H1 (cell line): ENCODE measurements around the gene SMU1. TPM values are rescaled to one million over a fixed set of nuclear protein-coding genes. Genes with fewer than 3 reads are reported as not detected.

Source experiments
- ATF2 ChIP-seq: IDR thresholded peaks from 2 replicates; pipeline ENCODE4 v1.6.1; 2012; ENCODE audit warnings: low read length, inconsistent platforms
- GTF2F1 ChIP-seq: IDR thresholded peaks from 2 replicates; pipeline ENCODE4 v1.6.1; 2012; ENCODE audit warnings: low read depth, low read length, improper control_type of control experiment, borderline replicate concordance
- SIRT6 ChIP-seq: IDR thresholded peaks from one replicate; pipeline ENCODE4 v1.7.1; 2012; ENCODE audit warnings: low read length, inconsistent platforms
- polyA plus RNA-seq, 7 experiments: library from polyadenylated mRNA; depleted of rRNA in 3 of 7; stranded (reverse) in 5 of 7; unstranded in 2 of 7; fragments of >200 nt in 5 of 7; fragments of 200-250 nt in 2 of 7; gene quantifications; 1 replicate in 5 of 7; 2 replicates in 1 of 7; 4 replicates in 1 of 7; pipeline versions ENCODE4 v1.2.1 to v1.2.3, GENCODE V29; 2011 to 2013; ENCODE audit warnings: missing spikeins in 2 of 7, mixed read lengths in 2 of 7
- total RNA-seq: library from RNA; stranded (reverse); fragmentation: NEBNext Ultra II Directional; extraction: Animal tissue kit (Norgen Biotek cat#: 25700); gene quantifications from 2 replicates; pipeline ENCODE4 v1.2.1, GENCODE V29; 2021
- TF ChIP-seq, protein P1 (sequence below): IDR thresholded peaks from 2 replicates; pipeline ENCODE4 v1.6.1; 2012; ENCODE audit warnings: inconsistent platforms

SMU1 gene
- total and polyA plus RNA-seq, 2 of the 8 experiments (the other 6 are each of a cell fraction or from before 2014, with no cell fraction given) = 8.4 to 26.0 TPM

DNA sequence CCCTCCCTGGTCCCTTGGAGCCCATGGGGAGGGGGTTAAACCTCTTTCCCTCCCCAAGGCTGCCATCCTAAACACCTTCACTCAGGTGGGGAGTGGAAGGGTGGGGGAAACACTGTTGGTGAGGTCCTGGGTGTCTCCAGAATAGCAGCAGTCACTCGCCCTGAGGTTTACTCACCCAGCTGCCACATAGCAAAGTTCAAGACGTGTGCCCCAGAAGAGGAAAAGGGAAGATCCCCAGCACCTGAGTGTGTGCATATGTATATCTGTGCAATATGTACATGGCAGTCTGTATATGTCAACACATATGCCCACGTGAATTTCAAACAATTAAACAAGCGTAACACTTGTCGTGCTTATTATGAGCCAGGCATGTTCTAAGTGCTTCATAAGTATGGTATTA, 31.3 kb upstream of the SMU1 start (continued):
- TF ChIP-seq ATF2 (no peak), SIRT6 (no peak), GTF2F1 (no peak)
- TF ChIP-seq, protein P1, sequence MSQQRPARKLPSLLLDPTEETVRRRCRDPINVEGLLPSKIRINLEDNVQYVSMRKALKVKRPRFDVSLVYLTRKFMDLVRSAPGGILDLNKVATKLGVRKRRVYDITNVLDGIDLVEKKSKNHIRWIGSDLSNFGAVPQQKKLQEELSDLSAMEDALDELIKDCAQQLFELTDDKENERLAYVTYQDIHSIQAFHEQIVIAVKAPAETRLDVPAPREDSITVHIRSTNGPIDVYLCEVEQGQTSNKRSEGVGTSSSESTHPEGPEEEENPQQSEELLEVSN = no peak
